ENCODE measurements around the gene ZNF618.

Gene ZNF618

DNA sequence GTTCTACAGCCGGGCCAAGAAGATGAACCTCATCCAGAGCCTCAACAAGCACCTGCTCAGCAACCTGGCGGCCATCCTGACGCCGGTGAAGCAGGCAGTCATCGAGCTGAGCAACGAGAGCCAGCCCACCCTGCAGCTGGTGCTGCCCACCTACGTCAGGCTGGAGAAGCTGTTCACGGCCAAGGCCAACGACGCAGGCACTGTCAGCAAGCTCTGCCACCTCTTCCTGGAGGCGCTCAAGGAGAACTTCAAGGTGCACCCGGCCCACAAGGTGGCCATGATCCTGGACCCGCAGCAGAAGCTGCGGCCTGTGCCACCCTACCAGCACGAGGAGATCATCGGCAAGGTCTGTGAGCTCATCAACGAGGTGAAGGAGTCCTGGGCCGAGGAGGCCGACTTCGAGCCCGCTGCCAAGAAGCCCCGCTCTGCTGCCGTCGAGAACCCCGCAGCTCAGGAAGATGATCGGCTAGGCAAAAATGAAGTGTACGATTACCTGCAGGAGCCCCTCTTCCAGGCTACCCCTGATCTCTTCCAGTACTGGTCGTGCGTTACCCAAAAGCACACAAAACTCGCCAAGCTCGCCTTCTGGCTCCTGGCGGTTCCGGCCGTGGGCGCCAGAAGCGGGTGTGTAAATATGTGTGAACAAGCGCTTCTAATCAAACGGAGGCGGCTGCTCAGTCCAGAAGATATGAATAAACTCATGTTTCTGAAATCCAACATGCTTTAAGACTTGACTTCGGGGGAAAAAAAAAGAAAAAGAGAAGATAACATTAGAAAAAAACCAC is 173.5 kb downstream of the ZNF618 start:
- no peak for DNase-seq

- DNase-seq, result no peak
These were observed 174.1 kb downstream of the ZNF618 start for GRCh38 chr9:114050226-114050568.

DNA sequence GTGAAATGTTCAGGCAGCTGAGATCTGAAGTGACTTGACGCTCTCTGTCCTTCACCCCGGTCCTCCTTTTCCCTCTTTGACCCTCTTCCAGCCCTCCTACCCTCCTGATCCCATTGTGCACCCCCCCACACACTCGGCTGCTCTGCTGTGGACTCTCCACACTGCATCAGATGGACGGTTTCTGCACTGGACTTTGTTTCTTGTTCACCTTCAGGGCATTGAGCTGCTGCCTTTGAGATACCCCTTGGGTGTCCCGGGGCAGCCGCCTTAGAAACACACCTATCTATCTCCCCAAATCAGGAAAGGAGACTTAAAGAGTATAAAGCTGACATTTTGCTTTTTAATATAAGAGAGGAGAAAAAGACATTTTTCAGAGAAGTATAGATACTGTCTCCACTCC is 174.5 kb downstream of the ZNF618 start:
- no peak for DNase-seq

DNA sequence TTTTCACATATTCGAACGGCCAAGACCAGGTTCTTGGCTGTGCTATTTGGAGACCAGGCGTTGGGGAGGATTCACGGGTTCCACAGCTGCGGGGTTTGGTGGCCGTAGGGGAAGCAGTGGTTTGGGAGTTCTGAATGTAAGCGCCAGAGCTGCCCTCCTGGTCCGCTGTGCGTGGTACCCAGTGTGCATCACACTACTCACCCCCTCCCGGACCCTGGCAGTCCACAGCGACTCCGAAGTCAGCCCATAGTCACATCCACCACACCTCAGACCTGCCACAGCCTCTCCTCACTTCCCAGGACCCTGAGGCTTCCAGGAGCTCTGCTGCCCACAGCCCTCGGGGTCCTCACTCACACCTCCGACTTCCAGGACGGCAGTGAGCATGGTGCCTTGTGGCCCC is 175.2 kb downstream of the ZNF618 start:
- no peak for DNase-seq

- no peak for DNase-seq
These were observed 175.6 kb downstream of the ZNF618 start for GRCh38 chr9:114051706-114052105.

GRCh38 chr9:114053246-114054005 is 177.3 kb downstream of the ZNF618 start:
- peak; percentile 7 for DNase-seq

- DNase-seq, result no peak
These were observed 178.1 kb downstream of the ZNF618 start for GRCh38 chr9:114054191-114054690.

DNA sequence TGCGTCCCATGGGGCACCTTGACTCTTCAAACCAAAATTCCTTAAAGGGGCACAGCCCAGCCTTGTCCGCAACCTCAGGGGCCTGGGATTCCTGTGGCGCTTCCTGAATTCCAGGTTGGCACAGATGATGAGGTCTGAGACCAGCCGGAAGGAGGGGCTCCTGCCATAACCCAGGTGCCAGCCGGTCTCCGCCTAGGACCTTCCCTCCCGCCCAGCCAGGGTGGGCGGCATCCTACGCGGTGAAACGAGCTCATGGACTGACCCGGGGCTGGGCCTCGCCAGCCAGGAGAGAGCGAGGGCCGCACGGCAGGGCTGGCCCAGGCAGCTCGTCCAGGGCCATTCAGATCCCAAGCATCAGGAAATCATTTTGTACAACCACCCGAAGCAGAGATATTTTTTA is 179.0 kb downstream of the ZNF618 start:
- DNase-seq, result no peak

GRCh38 chr9:114055894-114056293 is 179.8 kb downstream of the ZNF618 start:
- no peak for DNase-seq

DNA sequence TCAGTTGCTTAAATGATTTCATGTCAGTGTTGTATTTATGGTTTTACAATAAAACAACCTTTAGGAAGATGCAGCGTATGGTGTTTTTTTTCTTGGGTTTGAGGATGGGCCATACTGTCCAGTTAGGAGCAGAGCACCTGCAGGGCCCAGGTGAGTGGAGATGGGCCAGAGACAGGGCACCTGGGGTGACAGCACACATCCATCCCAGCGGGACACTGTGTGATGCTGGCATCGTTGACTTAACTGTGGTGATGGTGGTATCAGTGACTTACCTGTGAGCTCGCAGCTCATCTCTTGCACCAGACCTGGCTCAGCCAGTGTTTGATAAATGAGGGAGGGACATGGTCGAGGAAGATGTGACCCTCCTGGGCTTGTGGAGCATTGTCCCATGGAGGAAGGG is 180.4 kb downstream of the ZNF618 start:
- DNase-seq, result no peak

DNA sequence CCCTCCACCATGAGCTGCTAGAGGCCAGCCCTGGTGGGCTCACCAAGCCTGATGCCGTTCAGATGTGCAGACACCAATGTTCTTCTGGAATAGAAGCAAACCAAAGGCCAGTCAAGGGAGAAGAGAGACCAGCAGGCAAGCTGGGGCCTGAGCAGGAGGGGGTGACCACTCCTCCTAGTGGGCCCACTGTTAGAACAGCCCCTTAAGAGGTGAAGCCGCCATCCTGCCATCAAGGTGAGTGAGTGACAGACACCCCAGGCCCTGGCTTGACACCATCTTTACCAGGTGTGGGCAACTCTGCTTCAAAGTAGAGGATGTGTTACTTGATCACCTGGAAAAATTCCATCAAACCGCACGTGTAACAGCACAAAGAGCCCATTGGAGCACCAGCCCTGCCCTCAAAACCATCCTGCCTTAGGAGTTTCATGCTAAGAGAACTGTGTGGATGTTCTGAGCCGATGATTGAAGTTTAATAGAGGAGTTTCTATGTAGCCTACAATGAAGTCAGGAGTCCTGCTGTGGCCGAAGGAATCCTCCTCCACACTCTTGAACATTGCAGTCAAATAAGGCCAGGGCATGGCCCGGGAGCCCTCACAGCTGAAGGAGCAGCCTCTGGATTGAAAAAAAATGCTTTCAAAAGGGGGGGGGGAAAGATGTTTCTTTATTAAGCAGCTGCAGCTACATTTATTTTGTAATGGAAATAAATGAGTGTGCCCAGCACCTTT is 181.2 kb downstream of the ZNF618 start:
- no peak for DNase-seq

DNA sequence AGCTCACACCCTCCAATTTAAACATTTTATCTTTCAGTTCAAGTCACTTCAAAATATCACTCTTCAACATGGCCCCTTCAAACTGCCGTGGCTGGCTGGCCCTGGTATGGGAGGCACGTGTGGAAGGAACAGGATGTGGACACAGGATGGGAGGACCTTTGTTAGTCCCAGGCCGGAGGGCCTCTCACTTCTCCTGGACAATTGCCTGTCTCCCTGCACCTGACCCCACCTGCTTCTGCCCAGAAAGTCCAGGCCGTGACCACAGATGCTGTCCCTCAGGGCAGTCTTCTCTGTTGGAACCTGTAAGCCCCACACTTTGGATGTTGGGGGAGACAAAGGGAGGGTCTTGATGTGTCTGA is 182.6 kb downstream of the ZNF618 start:
- DNase-seq, result no peak

- no peak for DNase-seq
These were observed 183.1 kb downstream of the ZNF618 start for GRCh38 chr9:114059047-114059803.

GRCh38 chr9:114060070-114060469 is 184.0 kb downstream of the ZNF618 start:
- DNase-seq, result no peak

DNA sequence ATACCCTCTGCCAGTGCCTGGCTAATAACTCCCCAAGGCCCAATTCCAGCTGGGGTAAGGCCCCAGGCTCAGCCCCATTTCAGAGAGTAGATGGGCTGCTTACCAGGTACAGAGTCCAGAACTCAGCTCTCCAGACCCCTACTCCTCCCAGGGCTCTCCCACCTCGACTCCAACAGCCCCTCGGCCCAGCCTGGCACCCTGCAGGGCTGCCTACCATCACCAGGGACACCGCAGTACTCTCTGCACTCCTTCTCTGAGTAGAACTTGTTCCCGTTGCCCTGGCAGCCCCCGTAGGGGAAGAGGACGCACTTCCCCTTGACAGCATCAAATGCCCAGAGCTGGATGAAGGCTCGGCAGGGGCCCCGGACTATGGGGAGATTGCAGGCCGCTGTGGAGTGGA is 184.6 kb downstream of the ZNF618 start:
- DNase-seq, result no peak

GRCh38 chr9:114061292-114061691 is 185.2 kb downstream of the ZNF618 start:
- no peak for DNase-seq

- no peak for DNase-seq
These were observed 185.8 kb downstream of the ZNF618 start for GRCh38 chr9:114061830-114062474.

GRCh38 chr9:114065304-114065703 is 189.2 kb downstream of the ZNF618 start:
- DNase-seq, result no peak

DNA sequence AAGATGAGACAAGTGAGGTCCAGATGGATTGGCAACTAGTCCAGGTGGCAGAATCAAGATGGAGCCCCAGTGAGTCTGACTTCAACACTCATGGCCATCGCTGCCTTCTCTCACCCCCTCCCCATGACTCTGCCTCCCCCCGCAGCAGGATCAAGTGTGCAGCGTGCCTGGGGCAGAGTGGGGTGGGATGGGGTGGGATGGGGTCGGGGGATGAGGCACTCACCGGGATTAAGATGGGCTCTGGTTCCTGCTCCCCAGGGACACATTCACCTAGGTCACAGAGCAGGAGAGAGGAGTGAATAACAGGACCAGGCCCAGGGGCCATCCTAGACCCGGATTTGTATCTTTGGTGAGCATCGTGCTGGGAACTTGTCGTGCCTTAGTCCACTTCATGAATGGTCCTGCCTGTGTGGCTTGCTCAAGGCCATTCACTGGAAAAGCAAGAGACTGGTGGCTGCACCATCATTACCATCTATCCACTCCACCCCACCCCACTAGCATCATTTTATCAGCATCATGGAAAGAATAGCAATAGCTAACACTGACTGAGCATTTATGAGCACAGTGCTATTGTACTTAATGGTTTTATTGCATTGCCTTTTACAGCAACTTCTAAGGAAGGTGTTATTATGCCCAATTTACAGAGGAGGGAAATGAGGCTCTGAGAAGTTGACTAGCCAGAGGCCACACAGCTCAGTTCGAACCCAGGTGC is 193.5 kb downstream of the ZNF618 start:
- DNase-seq, result no peak

DNA sequence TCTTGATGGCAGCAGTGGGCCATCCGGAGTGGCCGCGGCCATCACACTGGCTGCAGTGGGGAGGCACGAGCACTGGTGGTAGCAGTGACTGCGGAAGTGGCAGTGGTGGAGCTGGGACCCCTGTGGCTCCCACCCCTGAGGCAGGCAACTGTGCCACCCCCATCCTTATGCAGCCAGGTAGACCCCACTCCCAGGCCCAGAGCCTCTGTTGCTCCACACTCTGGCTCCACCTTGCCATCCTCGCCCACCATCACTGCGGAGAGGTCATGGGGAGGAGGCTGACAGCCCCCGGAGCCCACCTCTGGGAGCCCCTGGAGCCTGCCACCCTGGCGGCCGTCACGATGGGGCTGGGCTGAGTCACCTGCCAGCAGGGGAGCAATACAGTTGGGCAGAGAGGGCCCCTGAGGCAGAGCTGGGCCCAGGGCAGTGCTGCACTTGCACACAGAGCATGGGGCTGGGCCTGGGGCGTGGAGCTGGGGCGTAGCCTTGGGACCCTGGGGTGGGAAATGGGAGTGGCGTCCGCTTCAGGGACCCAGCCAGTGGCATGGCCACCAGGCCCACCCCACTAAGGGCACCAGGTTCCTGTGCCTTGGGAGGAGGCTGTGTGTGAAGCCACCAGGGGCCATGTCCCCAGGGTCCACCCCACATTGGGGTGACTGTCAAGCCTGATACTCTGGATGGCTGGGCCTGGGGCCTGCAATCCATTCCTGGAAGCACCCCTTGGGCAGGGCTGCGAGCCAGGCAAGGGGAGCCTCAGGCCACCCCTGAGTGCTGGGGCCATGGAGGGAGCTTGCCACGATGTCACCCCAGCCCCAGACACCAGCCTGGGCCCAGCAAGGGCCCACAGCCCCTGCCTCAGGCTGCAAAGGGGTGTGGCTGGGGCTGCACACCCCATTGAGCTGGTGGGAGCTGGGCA is 194.3 kb downstream of the ZNF618 start:
- DNase-seq, result no peak

Measured in DMS153 (cell line).